ENCODE data around the gene VSIG10L. TPM values are rescaled to one million over a fixed set of nuclear protein-coding genes. Genes with fewer than 3 reads are reported as not detected.

The VSIG10L gene
- total RNA-seq, 4 donors from 2014 or later: 0.21 to 0.56 (median 0.28) TPM

GRCh38 chr19:51293571-51294210 is 48.2 kb downstream of the VSIG10L start:
- no peak overlapping the region for H3K4me3 ChIP-seq (replicated peaks in 1 of 3)
- no peaks in the 10 kb centered on the region for H3K9me3 ChIP-seq
- H3K27me3 ChIP-seq: no peaks in the 10 kb centered on the region
- intact Hi-C loops (cut with DNase I): no loop called here
- no peaks in the 10 kb centered on the region for H3K4me1 ChIP-seq
- no peak overlapping the region for H3K27ac ChIP-seq
- TF ChIP-seq CTCF (IDR thresholded peaks at IDR 0.05) (no peak), POLR2A (IDR thresholded peaks at IDR 0.05) (no peak)
- no peaks in the 10 kb centered on the region for H3K36me3 ChIP-seq
- DNase-seq: no peak
- WGBS, 2 donors: 69 to 80% methylated on average over 11 of the region's 14 CpGs

- no peaks in the 10 kb centered on the region for H3K9me3 ChIP-seq
- TF ChIP-seq CTCF (IDR thresholded peaks at IDR 0.05) (no peak), POLR2A (IDR thresholded peaks at IDR 0.05) (no peak)
- intact Hi-C loops (cut with DNase I): no loop called here
- no peaks in the 10 kb centered on the region for H3K36me3 ChIP-seq
- no peak overlapping the region for H3K4me3 ChIP-seq (replicated peaks in 1 of 3)
- no peaks in the 10 kb centered on the region for H3K27me3 ChIP-seq
- no peak overlapping the region for H3K27ac ChIP-seq
- 32 to 37% methylated on average over 11 of the region's 11 CpGs for WGBS, 2 donors
- no peak for DNase-seq
- no peaks in the 10 kb centered on the region for H3K4me1 ChIP-seq
Measured at GRCh38 chr19:51292971-51293370, 49.0 kb downstream of the VSIG10L start.

GRCh38 chr19:51289635-51290034 is 52.3 kb downstream of the VSIG10L start:
- no peaks in the 10 kb centered on the region for H3K9me3 ChIP-seq
- DNase-seq: no peak
- no peak overlapping the region for H3K27ac ChIP-seq
- H3K4me3 ChIP-seq (replicated peaks in 1 of 3): no peak overlapping the region
- no peaks in the 10 kb centered on the region for H3K4me1 ChIP-seq
- intact Hi-C loops (cut with DNase I): no loop called here
- H3K27me3 ChIP-seq: no peaks in the 10 kb centered on the region
- H3K36me3 ChIP-seq: no peaks in the 10 kb centered on the region
- no peak for TF ChIP-seq POLR2A (IDR thresholded peaks at IDR 0.05)
- no peak for TF ChIP-seq CTCF (IDR thresholded peaks at IDR 0.05)
- WGBS, 2 donors: 45 to 89% methylated on average over 1 of the region's 1 CpG

GRCh38 chr19:51285682-51286081 is 56.3 kb downstream of the VSIG10L start:
- 84 to 90% methylated on average over 3 of the region's 3 CpGs for WGBS, 2 donors
- H3K27me3 ChIP-seq: no peaks in the 10 kb centered on the region
- intact Hi-C loops (cut with DNase I): no loop called here

More at GRCh38 chr19:51285682-51286081, 56.3 kb downstream of the VSIG10L start:
- no peak overlapping the region for H3K27ac ChIP-seq
- no peak for DNase-seq
- no peaks in the 10 kb centered on the region for H3K9me3 ChIP-seq
- no peak overlapping the region for H3K4me3 ChIP-seq (replicated peaks in 1 of 3)
- no peak for TF ChIP-seq CTCF (IDR thresholded peaks at IDR 0.05)
- no peak for TF ChIP-seq POLR2A (IDR thresholded peaks at IDR 0.05)
- H3K36me3 ChIP-seq: no peaks in the 10 kb centered on the region
- H3K4me1 ChIP-seq: no peaks in the 10 kb centered on the region
